WERI-Rb-1 (cell line): ENCODE results near the gene GJB2.
"Not testable (repeated sequence)": the region's sequence is repeated elsewhere in the genome, so short reads cannot be mapped to it uniquely, and the experiment has no call there.

Source experiments
- DNase-seq: peaks from one replicate; pipeline ENCODE4 v3.0.0-alpha.2; 2020
- H3K27ac ChIP-seq: fragments of 250-450 bp; sonication (Bioruptor Pico); 2 replicates; pipeline ENCODE4 v1.5.1; 2020; ENCODE audit warnings: mild to moderate bottlenecking, moderate library complexity
- H3K27me3 ChIP-seq: fragments of 250-450 bp; sonication (Bioruptor Pico); 2 replicates; pipeline ENCODE4 v1.5.1; 2021; ENCODE audit warnings: mild to moderate bottlenecking, low read depth, moderate library complexity; ENCODE audit not compliant: insufficient read depth, severe bottlenecking
- H3K36me3 ChIP-seq: fragments of 250-450 bp; sonication (Bioruptor Pico); 2 replicates; pipeline ENCODE4 v1.5.1; 2020; ENCODE audit warnings: mild to moderate bottlenecking, moderate library complexity
- H3K4me3 ChIP-seq: 2 replicates; pipeline ENCODE4 v1.5.1; 2011; ENCODE audit warnings: low read depth, mild to moderate bottlenecking, control low read depth, low read length
- H3K9me3 ChIP-seq: fragments of 250-450 bp; sonication (Bioruptor Pico); 2 replicates; pipeline ENCODE4 v1.5.1; 2021; ENCODE audit warnings: mild to moderate bottlenecking, moderate library complexity; ENCODE audit not compliant: severe bottlenecking
- CTCF ChIP-seq: IDR thresholded peaks from 2 replicates; pipeline ENCODE4 v1.5.1; 2011; ENCODE audit warnings: low read depth, mild to moderate bottlenecking, control low read depth, inconsistent platforms, low read length

Gene GJB2

GRCh38 chr13:20160306-20161274 is 32.1 kb downstream of the GJB2 start, which contains the start of gene GJA3:
GJA3 (minus strand) TSS chr13:20161052; CDS start chr13:20143288, 17,764 bp downstream.
- no peak for TF ChIP-seq CTCF
- H3K27me3 ChIP-seq = peaks cover 97% of the 10 kb centered on the region
- peaks cover 5% of the 10 kb centered on the region for H3K9me3 ChIP-seq
- H3K36me3 ChIP-seq = no peaks in the 10 kb centered on the region
- DNase-seq = peak; percentile 50
- H3K4me3 ChIP-seq = peak within 1 kb of the TSS; percentile 23
- H3K27ac ChIP-seq = no peak within 1 kb of the TSS

GRCh38 chr13:20159646-20160305 is 33.0 kb downstream of the GJB2 start:
- H3K27me3 ChIP-seq = peaks cover 96% of the 10 kb centered on the region
- no peak overlapping the region for H3K27ac ChIP-seq
- no peak for TF ChIP-seq CTCF
- no peak for DNase-seq
- no peaks in the 10 kb centered on the region for H3K36me3 ChIP-seq
- no peak overlapping the region for H3K4me3 ChIP-seq
- H3K9me3 ChIP-seq = peaks cover 5% of the 10 kb centered on the region

- TF ChIP-seq CTCF = no peak
- no peak overlapping the region for H3K27ac ChIP-seq
- H3K27me3 ChIP-seq = peaks cover 87% of the 10 kb centered on the region
- H3K9me3 ChIP-seq = no peaks in the 10 kb centered on the region
- no peak overlapping the region for H3K4me3 ChIP-seq
- H3K36me3 ChIP-seq = no peaks in the 10 kb centered on the region
- DNase-seq = no peak
Measured at GRCh38 chr13:20157151-20157796, 35.5 kb downstream of the GJB2 start.

- no peak overlapping the region for H3K27ac ChIP-seq
- TF ChIP-seq CTCF = no peak
- H3K36me3 ChIP-seq = no peaks in the 10 kb centered on the region
- no peak overlapping the region for H3K4me3 ChIP-seq
- no peak for DNase-seq
- H3K9me3 ChIP-seq = no peaks in the 10 kb centered on the region
- peaks cover 87% of the 10 kb centered on the region for H3K27me3 ChIP-seq
Measured at GRCh38 chr13:20156702-20157101, 36.0 kb downstream of the GJB2 start.

- not testable (repeated sequence) for H3K36me3 ChIP-seq, DNase-seq, H3K9me3 ChIP-seq, H3K4me3 ChIP-seq, H3K27ac ChIP-seq
- H3K27me3 ChIP-seq = peaks cover 88% of the 10 kb centered on the region
Measured at GRCh38 chr13:20153290-20153689, 39.4 kb downstream of the GJB2 start.

GRCh38 chr13:20151612-20152011 is 41.1 kb downstream of the GJB2 start:
- Histone ChIP-seq H3K9me3 (no peaks in the 10 kb centered on the region), H3K27ac (no peak overlapping the region), H3K27me3 (peaks cover 88% of the 10 kb centered on the region), H3K36me3 (no peaks in the 10 kb centered on the region), H3K4me3 (no peak overlapping the region)
- no peak for TF ChIP-seq CTCF
- no peak for DNase-seq
